WTC11 (cell line): ENCODE measurements around the gene ADGRF1. TPM values are rescaled to one million over a fixed set of nuclear protein-coding genes. Genes with fewer than 3 reads are reported as not detected.
A peak's percentile ranks its signal among the peaks of the same experiment; 100 is the strongest.

ENCODE experiments used
- ATAC-seq: fragments of 200-7000 bp; cut with Tn5 transposase; 2 replicates; pipeline ENCODE4 v1.10.0; 2021; ENCODE audit warnings: mild to moderate bottlenecking, moderate library complexity
- CTCF ChIA-PET: fragments of 300-600 bp; sonication (Branson Sonifier 250); formaldehyde crosslinking; loops from one replicate; lab custom pipeline; 2021; ENCODE audit warnings: antibody characterized with exemption; lab: Charles Lee
- POLR2A ChIA-PET: fragments of 350-600 bp; sonication (Branson Sonifier 250); formaldehyde crosslinking; loops from one replicate; lab custom pipeline; 2021; ENCODE audit warnings: antibody characterized with exemption; lab: Charles Lee
- DNase-seq: peaks from one replicate; pipeline ENCODE4 v3.0.0; 2021; ENCODE audit warnings: low spot score
- H3K27ac Mint-ChIP-seq: 2 replicates; pipeline ENCODE4 v1.8.0; 2021; ENCODE audit warnings: mixed read lengths
- H3K27me3 Mint-ChIP-seq: 2 replicates; pipeline ENCODE4 v1.8.0; 2021; ENCODE audit warnings: low read depth, mild to moderate bottlenecking, moderate library complexity, mixed read lengths
- H3K36me3 Mint-ChIP-seq: 2 replicates; pipeline ENCODE4 v1.8.0; 2021; ENCODE audit warnings: mixed read lengths
- H3K4me1 Mint-ChIP-seq: 2 replicates; pipeline ENCODE4 v1.8.0; 2022; ENCODE audit warnings: mixed read lengths
- H3K4me3 Mint-ChIP-seq: 2 replicates; pipeline ENCODE4 v1.8.0; 2021; ENCODE audit warnings: mild to moderate bottlenecking, moderate library complexity, mixed read lengths
- H3K9me3 Mint-ChIP-seq: 2 replicates; pipeline ENCODE4 v1.8.0; 2021; ENCODE audit warnings: mixed read lengths
- ARID4B ChIP-seq: sonication (generic); formaldehyde crosslinking; IDR thresholded peaks from 2 replicates; pipeline ENCODE4 v1.8.0; 2023; ENCODE audit warnings: missing genetic modification reagents, mild to moderate bottlenecking, borderline replicate concordance
- CREM ChIP-seq: sonication (generic); formaldehyde crosslinking; IDR thresholded peaks from 2 replicates; pipeline ENCODE4 v1.8.1; 2022; ENCODE audit warnings: mild to moderate bottlenecking, missing genetic modification reagents, moderate library complexity
- E2F4 ChIP-seq: sonication (generic); formaldehyde crosslinking; IDR thresholded peaks from 2 replicates; pipeline ENCODE4 v1.8.1; 2022; ENCODE audit warnings: low read depth, mild to moderate bottlenecking, moderate library complexity, missing genetic modification reagents, borderline replicate concordance
- GRHL2 ChIP-seq: fragments of 250-450 bp; sonication (Bioruptor Pico); IDR thresholded peaks from 2 replicates; pipeline ENCODE4 v1.8.0; 2022; ENCODE audit warnings: mild to moderate bottlenecking, moderate library complexity; ENCODE audit not compliant: insufficient replicate concordance, severe bottlenecking
- HMGXB4 ChIP-seq: sonication (generic); formaldehyde crosslinking; IDR thresholded peaks from 2 replicates; pipeline ENCODE4 v1.8.1; 2023; ENCODE audit warnings: mild to moderate bottlenecking, moderate library complexity, missing genetic modification reagents
- OVOL2 ChIP-seq: fragments of 250-450 bp; sonication (Bioruptor Pico); IDR thresholded peaks from 2 replicates; pipeline ENCODE4 v1.9.0; 2021; ENCODE audit warnings: mild to moderate bottlenecking, borderline replicate concordance
- PREB ChIP-seq: sonication (generic); formaldehyde crosslinking; IDR thresholded peaks from 2 replicates; pipeline ENCODE4 v1.8.1; 2022; ENCODE audit warnings: mild to moderate bottlenecking, missing genetic modification reagents, moderate library complexity, borderline replicate concordance
- SMAD3 ChIP-seq: sonication (generic); formaldehyde crosslinking; IDR thresholded peaks from 2 replicates; pipeline ENCODE4 v1.8.0; 2022; ENCODE audit warnings: missing genetic modification reagents, mild to moderate bottlenecking, borderline replicate concordance
- ZBTB21 ChIP-seq: sonication (generic); formaldehyde crosslinking; IDR thresholded peaks from 2 replicates; pipeline ENCODE4 v1.8.1; 2023; ENCODE audit warnings: mild to moderate bottlenecking, missing genetic modification reagents, borderline replicate concordance
- ZNF138 ChIP-seq: sonication (generic); formaldehyde crosslinking; conservative IDR thresholded peaks from 2 replicates; pipeline ENCODE4 v1.8.1; 2022; ENCODE audit warnings: mild to moderate bottlenecking, moderate library complexity, missing genetic modification reagents
- ZNF263 ChIP-seq: sonication (generic); formaldehyde crosslinking; IDR thresholded peaks from 2 replicates; pipeline ENCODE4 v1.8.1; 2022; ENCODE audit warnings: low read depth, mild to moderate bottlenecking, moderate library complexity, missing genetic modification reagents
- ZNF396 ChIP-seq: fragments of 250-450 bp; sonication (Bioruptor Pico); IDR thresholded peaks from 2 replicates; pipeline ENCODE4 v1.8.0; 2021; ENCODE audit warnings: mild to moderate bottlenecking, moderate library complexity, borderline replicate concordance
- ZSCAN18 ChIP-seq: fragments of 250-450 bp; sonication (Bioruptor Pico); IDR thresholded peaks from 2 replicates; pipeline ENCODE4 v2.1.2; 2022; ENCODE audit warnings: mild to moderate bottlenecking, moderate library complexity
- total RNA-seq: library from RNA; stranded (reverse); gene quantifications from 3 replicates; pipeline ENCODE4 v1.2.3, GENCODE V29; 2021

The ADGRF1 gene
- total RNA-seq, 1 experiment from 2014 or later = 0.26 TPM

- peaks cover 14% of the 10 kb centered on the region for H3K4me1 Mint-ChIP-seq
- H3K4me3 Mint-ChIP-seq = no peak overlapping the region
- ChIA-PET CTCF (interaction anchor here (0.6 to 1.6 kb wide), 4 partner anchors 12 to 186 kb away, joined by 3 to 7 read pairs (median 4); no protein-coding TSS in a partner anchor), POLR2A (no interaction called here)
- H3K27ac Mint-ChIP-seq = no peak overlapping the region
- H3K27me3 Mint-ChIP-seq = no peaks in the 10 kb centered on the region
- H3K36me3 Mint-ChIP-seq = no peaks in the 10 kb centered on the region
- H3K9me3 Mint-ChIP-seq = no peaks in the 10 kb centered on the region
- peak; percentile 62 for ATAC-seq
- TF ChIP-seq OVOL2 (no peak), E2F4 (CRISPR knock-in tag) (no peak), ARID4B (CRISPR knock-in tag) (no peak), GRHL2 (CRISPR knock-in tag) (no peak), HMGXB4 (CRISPR knock-in tag) (no peak), SMAD3 (no peak)
- DNase-seq = no peak
Observed at GRCh38 chr6:47034926-47035325, 7.2 kb downstream of the ADGRF1 start.

- Mint-ChIP-seq H3K36me3 (no peaks in the 10 kb centered on the region), H3K27ac (no peak overlapping the region), H3K4me1 (peaks cover 14% of the 10 kb centered on the region), H3K4me3 (no peak overlapping the region), H3K9me3 (no peaks in the 10 kb centered on the region), H3K27me3 (no peaks in the 10 kb centered on the region)
- no peak for TF ChIP-seq ZSCAN18
- no peak for TF ChIP-seq ZBTB21 (CRISPR knock-in tag)
- TF ChIP-seq PREB (CRISPR knock-in tag) = no peak
- TF ChIP-seq ZNF263 (CRISPR knock-in tag) = no peak
- TF ChIP-seq ZNF396 = no peak
- no peak for TF ChIP-seq CREM (CRISPR knock-in tag)
- TF ChIP-seq ZNF138 (CRISPR knock-in tag) = no peak
- ChIA-PET CTCF (interaction anchor here (0.6 to 1.6 kb wide), 4 partner anchors 13 to 186 kb away, joined by 3 to 7 read pairs (median 4); no protein-coding TSS in a partner anchor), POLR2A (no interaction called here)
- no peak for ATAC-seq
- no peak for DNase-seq
Observed at GRCh38 chr6:47034421-47034820, 7.7 kb downstream of the ADGRF1 start.
